ENCODE data around the gene RHOT1.

RHOT1 gene

GRCh38 chr17:32241640-32242039 is 99.3 kb downstream of the RHOT1 start:
- H3K4me3 ChIP-seq (ENCODE audit: low read depth, low read length), result no peak overlapping the region
- ChIA-PET POLR2A (no interaction called here), CTCF (interaction anchor here (2.0 to 4.7 kb wide), 2 partner anchors 10 to 55 kb away, joined by 4 to 34 read pairs; no protein-coding TSS in a partner anchor)
- TF ChIP-seq CTCF (IDR thresholded peaks at IDR 0.05; ENCODE audit: insufficient read depth, low read length, missing control alignments), result no peak
- DNase-seq (ENCODE audit: low read depth, low spot score), result no peak

GRCh38 chr17:32249475-32249874 is 107.2 kb downstream of the RHOT1 start:
- DNase-seq (ENCODE audit: low read depth, low spot score), result no peak
- no peak for TF ChIP-seq CTCF (IDR thresholded peaks at IDR 0.05; ENCODE audit: insufficient read depth, low read length, missing control alignments)
- CTCF ChIA-PET, result no interaction called here
- no peak overlapping the region for H3K4me3 ChIP-seq (ENCODE audit: low read depth, low read length)
- POLR2A ChIA-PET, result no interaction called here

DNA sequence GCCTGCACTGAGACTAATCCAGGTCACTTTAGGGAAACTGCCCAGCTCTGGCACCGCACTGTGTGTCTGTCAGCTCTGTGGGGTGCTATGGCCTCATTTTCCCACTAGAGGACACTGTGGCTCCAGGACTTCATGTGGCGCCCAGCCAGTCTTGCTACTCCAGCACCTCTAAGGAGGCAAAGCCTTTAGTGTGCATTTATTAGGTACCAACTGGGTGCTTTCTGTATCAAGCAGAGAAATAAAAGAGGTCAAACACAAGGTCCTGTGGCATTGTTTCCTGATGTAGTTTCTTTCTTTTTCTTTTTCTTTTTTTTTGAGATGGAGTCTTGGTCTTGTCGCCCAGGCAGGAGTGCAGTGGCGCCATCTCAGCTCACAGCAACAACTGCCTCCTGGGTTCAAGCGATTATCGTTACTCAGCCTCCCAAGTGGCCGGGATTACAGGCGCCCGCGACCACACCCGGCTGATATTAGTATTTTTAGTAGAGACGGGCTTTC is 110.9 kb downstream of the RHOT1 start:
- H3K4me3 ChIP-seq (ENCODE audit: low read depth, low read length), result no peak overlapping the region
- no peak for DNase-seq (ENCODE audit: low read depth, low spot score)
- ChIA-PET CTCF (interaction anchor here (0.6 to 5.8 kb wide), 18 partner anchors 9 to 214 kb away, joined by 3 to 34 read pairs (median 4); partner anchors contain the start of genes C17orf75 and PSMD11), POLR2A (no interaction called here)
- TF ChIP-seq CTCF (IDR thresholded peaks at IDR 0.05; ENCODE audit: insufficient read depth, low read length, missing control alignments), result peak; percentile 98

DNA sequence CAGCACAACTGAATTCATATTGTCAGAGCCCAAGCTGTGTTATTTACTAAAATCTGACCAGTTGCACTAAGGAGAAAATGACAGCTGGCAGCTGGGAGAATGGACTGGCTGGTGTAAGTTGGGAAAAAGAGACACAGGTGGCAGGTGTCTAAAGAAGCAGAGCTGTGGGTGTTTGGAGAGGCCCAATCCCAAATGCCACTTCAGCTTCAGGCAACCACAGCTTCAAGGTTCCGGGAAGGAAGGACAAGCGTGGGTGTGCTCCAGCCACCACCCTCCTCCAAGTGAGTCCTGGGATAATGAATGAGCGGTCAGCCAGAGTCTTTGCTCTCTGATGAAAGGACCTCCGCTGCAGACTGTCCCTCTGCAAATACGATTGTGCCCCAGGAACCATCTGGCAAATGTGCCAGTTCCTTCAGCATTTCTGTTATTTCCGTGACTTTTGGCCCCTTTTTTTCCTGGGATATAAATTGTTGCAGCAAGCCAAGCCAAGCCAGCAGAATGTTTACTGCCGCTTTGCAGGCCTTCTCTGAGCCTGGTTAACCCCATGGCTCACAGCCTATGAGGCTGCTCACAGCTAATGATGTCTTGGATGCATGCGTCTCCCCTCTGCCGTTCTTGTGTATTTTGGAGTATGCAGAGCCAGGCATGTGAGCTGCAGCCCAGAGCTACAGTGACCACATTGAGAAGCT is 113.9 kb downstream of the RHOT1 start:
- no peak overlapping the region for H3K4me3 ChIP-seq (ENCODE audit: low read depth, low read length)
- no peak for DNase-seq (ENCODE audit: low read depth, low spot score)
- POLR2A ChIA-PET, result no interaction called here
- CTCF ChIA-PET, result interaction anchor here (1.1 to 5.8 kb wide), 7 partner anchors 11 to 207 kb away, joined by 3 to 30 read pairs (median 4); no protein-coding TSS in a partner anchor
- TF ChIP-seq CTCF (IDR thresholded peaks at IDR 0.05; ENCODE audit: insufficient read depth, low read length, missing control alignments), result no peak

GRCh38 chr17:32256701-32257019 is 114.4 kb downstream of the RHOT1 start:
- no peak overlapping the region for H3K4me3 ChIP-seq (ENCODE audit: low read depth, low read length)
- DNase-seq (ENCODE audit: low read depth, low spot score), result no peak
- ChIA-PET CTCF (interaction anchor here (1.1 to 1.6 kb wide), 3 partner anchors 24 to 62 kb away, joined by 3 to 5 read pairs (median 4); no protein-coding TSS in a partner anchor), POLR2A (no interaction called here)
- TF ChIP-seq CTCF (IDR thresholded peaks at IDR 0.05; ENCODE audit: insufficient read depth, low read length, missing control alignments), result no peak

- DNase-seq (ENCODE audit: low read depth, low spot score), result no peak
- POLR2A ChIA-PET, result no interaction called here
- no peak overlapping the region for H3K4me3 ChIP-seq (ENCODE audit: low read depth, low read length)
- CTCF ChIA-PET, result interaction anchor here (0.7 to 2.6 kb wide), 5 partner anchors 9 to 64 kb away, joined by 3 to 9 read pairs (median 4); no protein-coding TSS in a partner anchor
- TF ChIP-seq CTCF (IDR thresholded peaks at IDR 0.05; ENCODE audit: insufficient read depth, low read length, missing control alignments), result no peak
Measured at GRCh38 chr17:32258383-32259140, 116.3 kb downstream of the RHOT1 start.

Data from AG04449 (cell line).